IPS-11a (cell line): Measurements from ENCODE around the gene RAB33B.

Experiments used
- H3K4me3 ChIP-seq: one replicate; pipeline ENCODE4 v1.5.1; 2013; ENCODE audit warnings: low read depth, low read length, control low read depth

RAB33B gene

DNA sequence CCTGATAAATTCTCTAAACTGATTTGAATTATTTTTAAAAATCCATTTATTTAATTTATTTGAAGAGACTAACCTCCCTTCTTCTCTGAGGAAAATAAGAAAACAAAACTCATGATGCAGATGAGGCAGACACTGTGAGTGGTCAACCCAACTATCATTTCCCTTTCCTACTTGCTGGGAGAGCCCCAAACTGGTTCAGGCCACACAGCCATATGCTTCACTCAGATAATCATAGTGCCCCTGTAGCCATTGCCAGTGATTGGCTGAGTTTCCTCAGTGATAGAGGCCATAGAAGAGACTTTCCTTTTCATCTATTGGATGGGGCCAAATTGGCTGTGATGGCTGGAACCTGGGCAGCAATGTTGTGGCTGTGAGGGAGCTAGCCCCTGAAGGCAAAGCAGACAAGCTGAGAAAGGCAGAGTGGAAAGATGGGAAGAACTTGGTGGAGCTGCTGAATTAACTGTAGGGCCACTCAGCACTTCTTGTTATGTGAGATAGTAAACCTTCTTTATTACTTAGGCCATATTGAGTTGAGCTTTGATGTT is 49.8 kb downstream of the RAB33B start:
- H3K4me3 ChIP-seq, result no peak overlapping the region

DNA sequence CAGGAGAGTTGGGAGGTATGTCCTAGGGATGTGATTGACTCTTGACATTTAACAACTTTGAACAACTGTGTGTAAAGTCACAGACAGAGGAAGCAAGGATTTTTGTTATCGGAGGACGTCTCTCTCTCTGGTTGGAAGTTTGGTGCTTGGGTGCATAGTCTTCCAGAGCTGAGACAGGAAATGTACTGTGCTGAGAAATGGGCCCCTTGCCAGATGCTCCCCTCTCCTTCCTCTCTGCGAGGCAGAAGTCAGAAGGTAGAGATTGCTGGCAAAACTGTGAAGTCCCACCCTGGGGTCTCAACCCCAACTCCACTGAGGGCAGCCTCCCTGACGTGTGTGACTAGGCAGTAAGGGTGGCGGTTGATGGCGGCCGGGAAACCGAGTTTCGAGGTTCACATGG is 52.9 kb downstream of the RAB33B start:
- no peak overlapping the region for H3K4me3 ChIP-seq

GRCh38 chr4:139508581-139509237 is 54.8 kb downstream of the RAB33B start:
- no peak overlapping the region for H3K4me3 ChIP-seq

- no peak overlapping the region for H3K4me3 ChIP-seq
These were observed 55.9 kb downstream of the RAB33B start for GRCh38 chr4:139509727-139510410.

DNA sequence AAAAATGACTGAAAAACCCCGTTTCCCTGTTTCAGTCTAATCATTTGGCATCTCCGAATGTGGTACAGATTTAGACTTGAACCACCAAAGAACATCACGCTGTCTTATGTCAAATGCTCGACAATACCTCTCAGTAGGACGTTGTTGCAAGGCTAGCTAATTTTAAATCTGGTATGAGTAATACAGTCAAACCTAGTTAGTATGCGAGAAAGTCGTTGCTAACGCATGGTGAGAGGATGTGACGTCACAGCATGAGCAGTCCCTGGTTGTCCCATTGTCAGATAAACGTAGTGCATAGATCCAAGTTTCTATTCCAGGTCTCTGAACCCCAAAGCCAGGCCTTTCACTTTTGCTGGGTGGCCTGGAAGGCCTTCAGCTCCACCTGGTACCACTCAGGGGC is 57.4 kb downstream of the RAB33B start:
- H3K4me3 ChIP-seq, result no peak overlapping the region

DNA sequence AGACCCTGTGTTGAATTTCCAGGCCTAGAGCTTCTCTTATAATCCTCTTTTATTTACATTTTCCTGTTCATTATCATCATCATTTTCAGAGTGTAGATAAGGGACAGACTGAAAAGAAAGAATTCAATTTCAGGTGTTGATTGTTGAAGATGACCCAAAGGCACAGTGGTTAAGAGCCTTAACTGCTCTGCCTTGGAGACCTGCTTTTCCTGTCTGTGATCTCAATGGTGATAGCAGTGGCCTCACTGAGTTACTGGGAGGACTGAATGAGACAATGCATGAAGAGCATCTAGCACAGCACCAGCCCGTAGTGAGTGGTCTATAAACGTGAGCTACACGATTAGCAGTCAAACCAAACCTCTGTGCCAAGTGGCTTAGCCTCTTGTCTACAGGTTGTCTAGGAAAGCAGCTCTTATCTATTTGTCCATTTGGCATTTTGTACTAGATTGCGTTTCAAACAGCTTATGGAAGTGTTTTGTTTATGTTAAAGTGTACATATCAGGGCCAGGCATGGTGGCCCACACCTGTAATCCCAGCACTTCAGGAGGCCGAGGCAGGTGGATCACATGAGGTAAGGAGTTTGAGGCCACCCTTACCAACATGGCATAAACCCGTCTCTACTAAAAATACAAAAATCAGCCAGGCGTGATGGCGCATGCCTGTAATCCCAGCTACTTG is 60.6 kb downstream of the RAB33B start:
- no peak overlapping the region for H3K4me3 ChIP-seq

DNA sequence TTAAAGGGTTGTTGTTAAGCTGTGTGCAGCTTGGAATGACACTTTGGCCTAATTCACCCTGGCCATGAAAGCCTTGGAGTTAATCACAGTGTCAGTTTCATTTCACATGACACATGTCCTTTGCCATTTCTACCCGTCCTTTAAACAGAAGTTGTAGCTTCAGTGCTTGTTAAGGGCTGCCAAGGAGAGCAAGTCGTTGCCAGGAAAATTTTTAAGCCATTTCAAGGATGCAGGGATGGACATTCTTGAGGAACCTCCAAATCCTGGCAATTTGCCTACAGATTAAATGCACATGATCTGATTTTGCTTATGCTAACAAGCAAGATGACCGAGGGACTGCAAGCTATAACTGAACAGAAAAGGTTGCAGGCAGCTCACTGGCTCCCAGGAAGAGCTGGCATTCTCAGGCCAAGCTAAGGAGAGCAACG is 61.6 kb downstream of the RAB33B start:
- no peak overlapping the region for H3K4me3 ChIP-seq

DNA sequence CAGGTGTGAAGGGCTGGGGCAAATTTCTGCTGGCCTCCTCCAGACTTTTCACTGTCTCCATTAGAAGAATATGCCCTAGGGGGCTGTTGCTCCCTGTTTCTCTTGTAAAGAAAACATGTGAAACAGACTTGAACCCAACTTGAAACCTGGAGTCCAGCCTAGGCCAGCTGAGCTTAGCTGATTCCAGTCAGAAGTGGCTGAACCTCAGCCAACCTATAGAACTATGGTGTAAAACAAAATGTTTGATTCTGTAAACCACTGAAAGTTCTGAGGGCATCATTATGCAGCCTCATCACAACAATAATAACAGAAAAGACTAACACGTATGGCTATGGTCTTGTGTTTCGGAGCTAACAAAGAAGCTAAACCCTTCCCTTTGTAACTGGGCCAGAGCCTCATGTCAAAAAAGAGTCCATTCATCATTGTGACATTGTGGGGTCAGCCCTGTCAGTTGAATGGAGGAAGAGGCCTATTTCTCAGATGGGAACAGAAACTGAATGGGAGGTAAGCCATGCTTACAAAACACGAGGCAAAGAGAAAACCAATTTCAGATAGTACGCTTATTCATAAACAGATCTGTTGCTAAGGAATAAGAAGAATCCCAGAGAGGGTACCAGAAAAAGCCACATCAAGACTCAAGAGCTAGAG is 68.0 kb downstream of the RAB33B start:
- H3K4me3 ChIP-seq, result no peak overlapping the region

- H3K4me3 ChIP-seq, result no peak overlapping the region
These were observed 68.5 kb downstream of the RAB33B start for GRCh38 chr4:139522457-139522856.

DNA sequence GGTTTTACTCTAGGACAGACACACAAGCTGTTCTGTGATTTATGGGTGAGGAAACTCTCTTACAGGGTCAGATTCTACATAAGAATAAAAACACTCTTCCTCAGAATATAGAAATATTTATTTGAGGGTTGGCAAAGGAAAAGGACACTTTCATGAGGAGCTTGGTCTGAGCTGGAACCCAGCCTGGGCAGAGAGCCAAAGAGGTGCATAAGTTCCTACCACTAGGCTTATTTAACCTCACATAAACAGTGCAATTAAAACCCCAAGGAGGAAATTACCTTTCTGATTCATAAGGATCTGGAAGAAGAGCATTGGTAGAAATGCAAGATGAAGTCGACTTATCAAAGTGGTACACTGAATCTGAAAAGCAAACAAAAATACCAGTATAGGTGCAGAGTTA is 69.2 kb downstream of the RAB33B start:
- H3K4me3 ChIP-seq, result no peak overlapping the region

DNA sequence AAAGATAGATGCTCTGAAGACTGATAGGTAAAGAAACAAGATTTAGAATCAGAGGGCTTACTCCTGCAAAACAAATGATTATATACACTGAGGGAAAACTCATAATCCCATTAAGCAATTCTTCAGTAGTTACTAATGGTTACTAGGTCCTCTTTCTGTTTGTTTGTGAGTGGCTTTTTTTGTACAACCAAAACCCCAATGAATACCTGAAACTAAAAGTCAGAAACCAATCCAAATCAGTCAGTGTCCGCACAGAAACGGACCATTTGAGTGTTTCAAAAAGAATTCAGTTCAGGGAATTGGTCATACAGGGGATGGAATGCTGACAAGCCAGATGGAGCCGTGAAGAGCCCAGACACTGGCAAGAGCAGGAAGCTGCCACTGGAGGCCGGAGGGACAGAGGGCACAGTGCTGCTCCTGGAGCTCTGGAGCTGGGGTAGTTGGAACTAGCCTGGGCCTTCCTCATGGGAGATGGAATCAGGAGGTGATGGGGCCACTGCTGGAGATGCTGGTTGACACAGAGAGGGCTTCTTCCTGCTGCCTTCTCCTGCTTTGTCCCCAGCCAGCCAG is 70.2 kb downstream of the RAB33B start:
- no peak overlapping the region for H3K4me3 ChIP-seq

DNA sequence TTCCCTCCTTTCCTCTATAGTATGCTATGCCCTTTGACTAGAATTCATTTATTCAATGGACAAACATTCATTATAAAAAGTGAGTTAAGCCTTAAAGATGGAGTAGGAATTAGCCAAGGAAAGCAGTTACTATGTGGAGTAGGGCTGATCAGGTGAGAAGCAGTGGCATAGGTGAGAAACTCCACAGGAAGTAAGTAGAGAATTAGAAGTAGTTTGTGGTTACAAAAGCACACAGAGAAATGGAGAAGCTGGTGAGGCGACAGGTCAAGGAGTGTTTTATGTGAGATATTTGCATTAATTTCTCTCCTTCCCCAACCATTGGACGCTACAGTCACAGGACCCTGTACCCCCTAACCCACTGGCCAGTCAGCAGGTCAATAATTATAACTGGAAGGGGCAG is 71.5 kb downstream of the RAB33B start:
- no peak overlapping the region for H3K4me3 ChIP-seq
